Ectodermal cell (in vitro differentiated cells): Measurements from ENCODE around the gene OR52E1.

Experiments
- H3K27ac ChIP-seq: 2 replicates; pipeline ENCODE4 v1.7.0; 2013; ENCODE audit warnings: mild to moderate bottlenecking, low read depth, low read length; ENCODE audit not compliant: insufficient read depth, poor library complexity, severe bottlenecking
- H3K27me3 ChIP-seq: 2 replicates; pipeline ENCODE4 v1.7.0; 2013; ENCODE audit warnings: mild to moderate bottlenecking, low read length; ENCODE audit not compliant: insufficient read depth, control insufficient read depth, poor library complexity, severe bottlenecking
- H3K36me3 ChIP-seq: one replicate; pipeline ENCODE4 v1.7.0; 2013; ENCODE audit warnings: low read length; ENCODE audit not compliant: control insufficient read depth, insufficient read depth
- H3K4me1 ChIP-seq: one replicate; pipeline ENCODE4 v1.7.0; 2013; ENCODE audit warnings: low read length; ENCODE audit not compliant: control insufficient read depth, insufficient read depth
- H3K4me3 ChIP-seq: 2 replicates; pipeline ENCODE4 v1.7.0; 2013; ENCODE audit warnings: low read depth, low read length, control low read depth; ENCODE audit not compliant: insufficient read depth
- H3K9me3 ChIP-seq: 2 replicates; pipeline ENCODE4 v1.7.0; 2013; ENCODE audit warnings: mild to moderate bottlenecking, low read length, moderate library complexity; ENCODE audit not compliant: control insufficient read depth
- WGBS, 2 experiments: methylation state at CpG; one replicate each; pipeline ENCODE4 v1.1.7; 2013; ENCODE audit warnings: missing lambda C conversion rate in 2 of 2; 5-methylcytosine and 5-hydroxymethylcytosine counted together

Gene OR52E1

GRCh38 chr11:5103066-5103465 is 33.7 kb downstream of the OR52E1 start:
- H3K9me3 ChIP-seq: no peaks in the 10 kb centered on the region
- H3K4me1 ChIP-seq: no peaks in the 10 kb centered on the region
- no peaks in the 10 kb centered on the region for H3K36me3 ChIP-seq
- H3K27me3 ChIP-seq: no peaks in the 10 kb centered on the region
- no peak overlapping the region for H3K27ac ChIP-seq
- H3K4me3 ChIP-seq: no peak overlapping the region

- Histone ChIP-seq H3K27ac (no peak overlapping the region), H3K27me3 (no peaks in the 10 kb centered on the region), H3K9me3 (no peaks in the 10 kb centered on the region), H3K4me3 (no peak overlapping the region), H3K36me3 (no peaks in the 10 kb centered on the region), H3K4me1 (no peaks in the 10 kb centered on the region)
- WGBS, 2 experiments: 85 to 90% methylated on average over 3 of the region's 3 CpGs
Measured at GRCh38 chr11:5107285-5107684, 37.9 kb downstream of the OR52E1 start.

- Histone ChIP-seq H3K27me3 (no peaks in the 10 kb centered on the region), H3K9me3 (no peaks in the 10 kb centered on the region), H3K27ac (no peak overlapping the region), H3K36me3 (no peaks in the 10 kb centered on the region), H3K4me3 (no peak overlapping the region), H3K4me1 (no peaks in the 10 kb centered on the region)
- 87 to 93% methylated on average over 3 of the region's 3 CpGs for WGBS, 2 experiments
Measured at GRCh38 chr11:5115339-5115738, 46.0 kb downstream of the OR52E1 start.

GRCh38 chr11:5117588-5117987 is 48.2 kb downstream of the OR52E1 start:
- Histone ChIP-seq H3K36me3 (no peaks in the 10 kb centered on the region), H3K4me1 (no peaks in the 10 kb centered on the region), H3K4me3 (no peak overlapping the region), H3K9me3 (no peaks in the 10 kb centered on the region), H3K27me3 (no peaks in the 10 kb centered on the region), H3K27ac (no peak overlapping the region)

GRCh38 chr11:5118893-5119292 is 49.5 kb downstream of the OR52E1 start:
- Histone ChIP-seq H3K4me1 (no peaks in the 10 kb centered on the region), H3K27ac (no peak overlapping the region), H3K27me3 (no peaks in the 10 kb centered on the region), H3K4me3 (no peak overlapping the region), H3K36me3 (no peaks in the 10 kb centered on the region), H3K9me3 (no peaks in the 10 kb centered on the region)
- WGBS, 2 experiments: no CpG with 5 or more reads among the region's 1 CpG
